Activated gamma-delta T cell (primary cell): ENCODE results near the gene ZCCHC17.
"Not testable (repeated sequence)": the region's sequence is repeated elsewhere in the genome, so short reads cannot be mapped to it uniquely, and the experiment has no call there.

Source experiments
- DNase-seq: peaks from one replicate; lab custom pipeline; 2025; lab: John Stamatoyannopoulos, UW
- total RNA-seq, 2 donors: gene quantifications; one replicate each; lab custom pipeline; 2026; lab: John Stamatoyannopoulos, UW

The ZCCHC17 gene, protein sequence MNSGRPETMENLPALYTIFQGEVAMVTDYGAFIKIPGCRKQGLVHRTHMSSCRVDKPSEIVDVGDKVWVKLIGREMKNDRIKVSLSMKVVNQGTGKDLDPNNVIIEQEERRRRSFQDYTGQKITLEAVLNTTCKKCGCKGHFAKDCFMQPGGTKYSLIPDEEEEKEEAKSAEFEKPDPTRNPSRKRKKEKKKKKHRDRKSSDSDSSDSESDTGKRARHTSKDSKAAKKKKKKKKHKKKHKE
- total RNA-seq = 26.8 to 32.8 reads per million in 2 donors

DNA sequence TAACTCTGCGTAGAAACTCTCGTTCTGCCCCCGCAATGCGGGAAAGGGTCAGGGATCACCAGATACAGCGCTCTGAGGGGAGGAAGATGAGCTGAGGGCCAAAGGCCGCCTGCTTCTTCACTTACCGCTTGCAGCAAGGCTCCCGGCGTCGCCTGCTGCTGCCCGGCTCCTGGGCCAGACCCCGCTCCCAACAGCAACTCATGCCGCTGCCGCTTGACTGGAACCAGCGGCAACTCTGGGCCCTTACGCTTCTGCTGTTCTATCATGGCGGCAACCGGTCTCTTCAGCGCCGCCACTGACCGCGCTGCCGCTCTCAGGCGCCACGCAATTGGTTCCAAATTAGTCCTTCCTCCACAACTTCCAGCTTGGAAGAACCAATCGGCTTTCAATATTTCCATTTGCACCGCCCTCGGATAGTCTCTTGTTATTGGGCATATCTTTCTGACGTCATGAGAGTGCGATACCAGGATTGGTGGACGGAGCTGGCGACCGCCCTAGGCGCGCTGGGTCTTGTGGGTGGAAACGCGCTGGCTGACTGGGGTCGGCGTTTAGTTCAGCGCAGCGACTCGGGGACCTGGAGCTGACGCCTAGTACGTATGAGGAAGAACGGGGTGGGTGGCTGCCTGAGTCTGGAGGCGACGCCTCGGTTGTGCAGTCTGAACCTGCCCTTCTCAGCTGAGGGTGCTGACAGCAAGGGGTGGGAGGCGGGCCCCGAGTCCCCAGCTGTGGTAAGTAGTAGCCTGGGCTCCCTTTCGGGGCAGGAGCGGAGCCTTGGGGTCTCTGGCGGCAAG lies at the start of gene ZCCHC17, which contains the start of gene SNRNP40:
ZCCHC17 (plus strand) TSS at position 547 of the 791 bp plus-strand sequence. CDS start 13,067 bp downstream, outside the sequence.
SNRNP40 (minus strand) TSS at position 303 of the 791 bp plus-strand sequence; CDS start at position 266, 37 bp downstream.
- peak; percentile 88 for DNase-seq

DNA sequence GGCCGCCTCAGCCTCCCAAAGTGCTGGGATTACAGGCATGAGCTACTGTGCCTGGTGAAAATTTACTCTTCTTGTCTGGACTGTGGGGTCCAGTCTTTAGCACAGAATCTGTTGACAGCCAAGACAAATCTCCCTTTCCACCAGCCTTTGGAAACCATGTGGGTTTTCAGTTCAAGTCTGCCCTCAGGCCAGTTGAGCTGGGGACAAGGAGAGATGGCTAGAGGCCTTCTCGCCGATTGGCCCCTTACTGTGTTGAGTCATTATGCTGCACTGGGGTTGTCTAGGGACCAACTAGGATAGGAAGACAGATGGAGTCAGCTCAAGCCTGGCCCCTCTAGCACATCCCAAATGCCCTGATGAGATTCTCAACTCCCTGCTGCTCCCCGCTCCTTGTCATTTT lies 48.6 kb upstream of the ZCCHC17 start:
- DNase-seq = no peak

DNA sequence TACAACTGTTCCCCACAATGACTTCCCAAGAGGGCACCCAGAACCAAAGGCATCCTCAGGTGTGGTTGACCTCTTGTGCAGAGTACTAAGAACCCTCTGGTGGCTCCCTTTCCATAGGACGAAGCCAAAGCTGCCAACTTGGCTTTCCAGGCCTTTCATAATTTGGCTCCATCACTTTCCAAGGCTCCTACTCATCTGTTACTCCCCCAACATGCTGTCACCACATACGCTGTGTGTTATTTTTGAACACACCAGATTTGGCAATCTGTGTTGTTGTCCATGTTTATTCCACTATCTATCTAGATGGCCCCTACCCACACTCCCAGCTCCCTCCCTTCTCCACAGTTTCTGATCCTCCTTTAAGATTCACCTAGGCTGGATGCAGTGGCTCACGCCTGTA lies 47.0 kb upstream of the ZCCHC17 start:
- DNase-seq = no peak

DNA sequence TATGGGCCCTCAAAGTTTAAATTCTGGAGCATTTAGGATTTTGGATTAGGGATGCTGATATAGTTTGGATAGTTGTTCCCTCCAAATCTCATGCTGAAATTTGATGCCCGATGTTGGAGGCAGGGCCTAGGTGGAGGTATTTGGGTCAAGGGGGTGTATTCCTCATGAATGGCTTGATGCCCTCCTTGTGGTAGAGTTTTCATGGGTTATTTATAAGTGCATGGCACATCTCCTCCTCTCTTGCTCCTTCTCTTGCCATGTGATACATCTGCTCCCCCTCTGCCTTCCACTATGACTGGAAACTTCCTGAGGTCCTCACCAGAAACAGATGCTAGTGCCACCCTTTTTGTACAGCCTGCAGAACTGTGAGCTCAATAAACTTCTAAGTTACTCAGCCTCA lies 39.6 kb upstream of the ZCCHC17 start:
- DNase-seq = no peak

DNA sequence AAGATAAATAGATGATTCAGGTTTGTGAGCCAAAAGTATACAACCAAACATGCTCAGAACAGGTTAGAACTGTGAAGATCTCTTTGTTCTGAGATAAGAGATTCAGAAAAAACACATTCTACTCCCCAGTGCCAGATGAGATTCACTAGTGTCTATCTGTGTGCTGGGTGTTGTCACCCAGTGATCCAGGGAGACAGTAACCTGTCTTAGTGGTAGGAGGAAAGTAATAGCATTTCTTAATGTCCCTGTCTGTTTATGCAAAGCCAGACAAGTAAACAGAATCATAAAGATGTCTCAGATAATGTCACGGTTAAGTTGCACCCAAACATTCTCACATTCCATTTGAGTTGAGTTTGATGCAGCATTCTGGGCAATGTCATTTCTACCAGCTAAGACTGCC lies 38.3 kb upstream of the ZCCHC17 start:
- no peak for DNase-seq

DNA sequence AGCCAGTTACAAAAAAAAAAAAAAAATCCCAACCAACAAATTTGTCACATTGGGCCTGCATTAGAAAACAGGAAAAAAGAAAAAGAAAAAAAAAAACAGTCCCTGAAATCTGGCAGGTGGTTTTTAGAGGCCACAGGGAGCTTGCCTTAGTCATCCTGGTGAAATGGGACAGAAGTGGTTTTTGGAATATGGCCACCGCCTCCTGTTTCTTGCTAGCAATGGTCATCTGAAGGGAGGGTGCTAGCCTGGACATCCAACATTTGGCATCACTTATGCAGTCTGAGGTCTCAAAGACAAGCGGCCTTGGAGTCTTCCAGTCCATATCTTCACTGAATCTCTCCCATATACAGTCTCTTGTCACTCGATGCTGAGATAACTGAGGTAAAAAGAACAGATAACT lies 37.1 kb upstream of the ZCCHC17 start:
- no peak for DNase-seq

DNA sequence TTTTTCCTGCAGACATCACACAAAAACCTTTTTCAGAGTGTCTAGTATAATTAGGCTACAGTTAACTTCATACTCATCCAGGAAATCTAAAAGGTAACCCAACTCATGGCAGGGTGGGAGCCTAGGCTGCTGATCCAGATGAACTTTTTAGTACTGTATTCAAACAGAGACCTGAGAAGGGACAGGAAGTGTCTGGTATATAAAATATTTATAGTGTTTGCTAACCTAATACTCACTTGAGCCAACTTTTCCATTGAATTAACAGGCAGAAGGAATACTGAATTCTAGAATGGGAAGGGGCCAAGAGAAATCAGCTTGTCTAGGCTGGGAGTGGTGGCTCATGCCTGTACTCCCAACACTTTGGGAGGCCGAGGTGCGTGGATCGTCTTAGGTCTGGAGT lies 34.9 kb upstream of the ZCCHC17 start:
- no peak for DNase-seq

DNA sequence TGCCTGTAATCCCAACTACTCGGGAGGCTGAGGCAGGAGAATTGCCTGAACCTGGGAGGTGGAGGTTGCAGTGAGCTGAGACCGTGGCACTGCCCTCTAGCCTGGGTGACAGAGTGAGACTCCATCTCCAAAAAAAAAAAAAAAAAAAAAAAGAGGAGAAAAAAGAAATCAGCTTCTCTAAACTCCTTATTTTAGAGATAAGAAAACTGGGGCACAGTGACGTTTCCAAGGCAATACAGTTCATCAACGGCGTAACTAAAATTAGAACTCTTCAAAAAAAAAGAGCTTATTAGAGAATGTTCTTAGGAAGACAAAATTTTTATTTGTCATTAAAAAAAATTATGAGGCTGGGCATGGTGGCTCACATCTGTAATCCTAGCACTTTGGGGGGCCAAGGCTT lies 34.4 kb upstream of the ZCCHC17 start:
- DNase-seq = not testable (repeated sequence)

DNA sequence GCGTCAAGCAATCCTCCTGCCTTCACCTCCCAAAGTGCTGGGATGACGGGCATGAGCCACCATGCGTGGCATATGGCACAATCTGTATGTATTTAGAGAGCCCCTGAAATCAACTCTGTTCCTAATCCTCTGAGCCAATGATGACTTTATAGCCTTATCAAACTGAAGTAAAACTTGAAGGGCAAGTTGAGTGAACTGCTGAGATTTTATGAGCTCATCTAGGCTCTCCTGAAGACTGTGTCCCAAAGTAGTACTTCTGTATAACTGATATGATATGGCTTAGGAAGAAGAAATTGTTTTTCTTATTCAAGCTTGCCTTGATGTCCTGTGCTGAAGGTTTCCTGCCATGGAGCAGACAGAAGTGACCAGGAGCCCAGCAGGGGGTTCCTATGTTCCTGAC lies 33.4 kb upstream of the ZCCHC17 start:
- no peak for DNase-seq

DNA sequence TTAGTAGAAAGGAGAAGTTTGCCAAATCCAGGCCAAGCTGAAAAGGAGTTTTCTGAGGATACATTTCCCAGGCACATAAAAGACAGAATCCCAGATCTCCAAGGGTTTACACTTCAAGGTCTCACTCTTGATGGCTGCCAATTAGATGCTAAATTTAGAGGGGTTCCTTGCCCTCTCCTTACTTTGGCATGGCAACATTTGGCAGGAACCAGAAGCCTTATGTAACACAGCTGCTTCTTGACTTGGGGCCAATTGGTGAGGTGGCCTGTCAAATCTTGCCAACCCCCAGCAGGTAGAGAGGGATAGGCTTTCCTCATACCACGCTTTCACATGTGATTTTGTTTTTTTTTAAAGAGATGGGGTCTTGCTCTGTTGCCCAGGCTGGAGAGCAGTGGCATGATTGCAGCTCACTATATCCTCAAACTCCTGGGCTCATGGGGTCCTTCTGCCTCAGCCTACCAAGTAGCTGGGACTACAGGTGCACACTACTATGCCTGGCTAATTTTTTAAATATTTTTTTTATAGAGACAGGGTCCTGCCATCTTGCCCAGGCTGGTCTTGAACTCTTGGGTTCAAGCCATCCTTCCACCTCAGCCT lies 31.9 kb upstream of the ZCCHC17 start:
- no peak for DNase-seq

DNA sequence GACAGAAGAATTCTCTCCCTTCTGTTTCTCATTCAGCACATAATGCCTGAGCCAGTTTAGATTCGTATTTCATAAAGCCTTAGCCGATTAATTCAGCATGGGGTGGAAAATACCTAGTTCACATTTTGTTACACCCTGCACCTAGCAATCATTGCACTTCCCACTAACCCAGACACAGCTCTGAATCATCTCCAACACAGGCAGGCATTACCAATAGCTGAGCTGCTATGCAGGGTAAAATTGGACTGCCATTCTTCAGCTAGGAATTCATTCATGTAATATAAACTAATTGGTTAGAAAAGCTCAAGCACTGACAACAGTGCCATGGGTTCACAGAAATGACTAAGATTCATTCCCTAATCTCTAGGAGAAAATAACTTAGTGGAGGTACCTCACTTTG lies 30.3 kb upstream of the ZCCHC17 start:
- no peak for DNase-seq

DNA sequence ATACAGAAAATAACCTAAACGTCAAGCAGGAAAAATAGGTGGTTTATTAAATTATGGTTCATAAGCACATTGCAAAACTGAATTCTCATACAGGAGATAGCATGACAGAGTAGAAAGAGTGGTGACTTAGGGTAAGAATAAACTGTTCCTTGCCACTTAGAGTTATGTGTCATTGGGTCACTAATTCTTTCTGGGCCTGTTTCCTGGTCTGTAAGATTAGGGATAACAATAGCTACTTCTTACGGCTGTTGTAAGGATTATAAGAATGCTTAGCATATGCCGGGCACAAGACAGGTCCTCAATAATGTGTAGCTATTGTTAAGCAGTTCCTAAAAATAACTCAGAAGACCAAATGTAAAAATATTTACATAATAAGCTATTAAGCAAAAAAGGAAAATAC lies 24.5 kb upstream of the ZCCHC17 start:
- no peak for DNase-seq

DNA sequence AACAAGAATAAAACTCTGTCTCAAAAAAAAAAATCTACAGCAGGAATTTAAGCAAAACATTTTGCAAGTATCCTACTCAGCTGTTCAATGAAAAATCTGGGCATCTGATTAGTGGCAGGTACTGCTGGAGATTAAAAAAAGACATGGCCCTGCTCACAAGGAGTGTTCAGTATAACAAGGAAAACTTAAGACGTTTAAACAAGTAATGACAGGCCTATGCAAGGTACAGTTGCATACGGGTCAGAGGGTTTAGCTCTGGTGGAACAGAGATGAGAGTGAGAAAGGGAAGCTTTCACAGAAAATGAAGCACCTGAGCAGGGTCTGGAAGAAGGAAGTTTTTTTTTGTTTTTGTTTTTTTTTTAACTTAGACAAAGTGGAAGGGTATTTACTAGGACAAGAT lies 23.2 kb upstream of the ZCCHC17 start:
- DNase-seq = no peak

DNA sequence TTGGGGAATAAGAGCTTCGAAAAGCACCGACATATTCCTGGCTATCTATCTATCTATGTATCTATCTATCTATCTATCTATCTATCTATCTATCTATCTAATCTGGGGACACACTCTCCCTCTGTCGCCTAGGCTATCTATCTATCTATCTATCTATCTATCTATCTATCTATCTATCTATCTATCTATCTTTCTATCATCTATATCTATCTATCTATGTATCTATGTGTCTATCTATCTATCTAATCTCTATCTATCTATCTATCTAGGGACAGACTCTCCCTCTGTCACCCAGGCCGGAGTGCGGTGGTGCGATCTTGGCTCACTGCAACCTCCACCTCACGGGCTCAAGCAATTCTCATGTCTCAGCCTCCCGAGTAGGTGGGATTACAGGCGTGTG lies 14.4 kb upstream of the ZCCHC17 start:
- not testable (repeated sequence) for DNase-seq

DNA sequence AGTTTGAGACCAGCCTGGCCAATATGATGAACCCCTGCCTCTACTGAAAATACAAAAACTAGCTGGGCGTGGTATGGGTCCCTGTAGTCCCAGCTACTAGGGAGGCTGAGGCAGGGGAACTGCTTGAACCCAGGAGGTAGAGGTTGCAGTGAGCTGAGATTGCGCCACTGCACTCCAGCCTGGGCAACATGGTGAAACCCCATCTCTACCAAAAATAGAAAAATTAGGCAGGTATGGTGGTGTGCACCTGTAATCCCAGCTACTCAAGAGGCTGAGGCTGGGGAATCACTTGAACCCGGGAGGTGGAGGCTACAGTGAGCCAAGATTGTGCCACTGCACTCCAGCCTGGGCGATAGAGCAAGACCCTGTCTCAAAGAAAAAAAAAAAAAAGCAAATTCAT lies 9.0 kb upstream of the ZCCHC17 start:
- not testable (repeated sequence) for DNase-seq

DNA sequence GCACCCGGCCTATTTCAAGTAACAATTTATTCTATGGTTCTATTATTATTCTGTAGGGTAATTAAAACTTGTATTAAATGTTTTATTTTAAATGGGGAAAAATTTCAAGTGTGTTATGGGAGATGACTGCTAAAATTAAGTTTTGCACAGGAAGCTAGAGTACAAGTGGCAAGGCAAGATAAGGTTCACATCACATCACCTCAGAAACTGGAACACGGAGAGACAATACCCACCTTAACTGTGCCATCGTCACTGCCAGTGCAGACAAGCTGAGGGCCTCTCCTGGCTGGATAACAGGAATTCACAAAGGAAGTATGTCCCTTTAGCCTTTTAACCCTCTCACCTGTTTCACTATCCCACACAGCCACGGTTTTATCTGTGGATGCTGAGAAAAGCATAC lies 7.8 kb upstream of the ZCCHC17 start:
- no peak for DNase-seq

DNA sequence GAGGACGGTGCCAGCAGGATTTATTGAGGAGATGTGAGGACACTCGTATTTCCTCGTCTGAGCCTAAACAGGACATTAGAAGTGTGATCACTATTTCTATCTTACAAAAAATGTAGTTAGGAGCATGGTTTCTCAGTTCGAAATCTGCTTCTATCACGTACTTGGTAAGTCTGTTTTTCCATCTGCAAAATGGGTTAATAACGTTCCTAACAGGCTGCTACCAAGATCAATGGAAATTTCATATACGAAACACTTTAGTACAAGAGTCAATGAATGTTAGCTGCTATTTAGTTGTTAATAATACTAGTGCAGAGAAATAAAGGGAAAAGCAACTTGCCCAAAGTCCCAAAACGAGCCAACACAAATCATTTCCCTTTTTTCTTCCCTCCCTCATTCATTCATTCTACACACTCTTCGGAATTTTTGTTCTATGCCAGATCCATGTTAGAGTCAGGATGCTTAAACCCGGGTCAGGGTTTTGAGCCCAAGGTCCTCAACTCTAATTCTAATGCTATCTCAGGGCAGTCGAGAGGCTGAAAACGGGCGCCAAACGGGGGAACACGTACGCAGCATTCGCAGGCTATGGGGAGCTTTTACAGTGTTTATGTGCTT lies 852 bp upstream of the ZCCHC17 start:
- no peak for DNase-seq

DNA sequence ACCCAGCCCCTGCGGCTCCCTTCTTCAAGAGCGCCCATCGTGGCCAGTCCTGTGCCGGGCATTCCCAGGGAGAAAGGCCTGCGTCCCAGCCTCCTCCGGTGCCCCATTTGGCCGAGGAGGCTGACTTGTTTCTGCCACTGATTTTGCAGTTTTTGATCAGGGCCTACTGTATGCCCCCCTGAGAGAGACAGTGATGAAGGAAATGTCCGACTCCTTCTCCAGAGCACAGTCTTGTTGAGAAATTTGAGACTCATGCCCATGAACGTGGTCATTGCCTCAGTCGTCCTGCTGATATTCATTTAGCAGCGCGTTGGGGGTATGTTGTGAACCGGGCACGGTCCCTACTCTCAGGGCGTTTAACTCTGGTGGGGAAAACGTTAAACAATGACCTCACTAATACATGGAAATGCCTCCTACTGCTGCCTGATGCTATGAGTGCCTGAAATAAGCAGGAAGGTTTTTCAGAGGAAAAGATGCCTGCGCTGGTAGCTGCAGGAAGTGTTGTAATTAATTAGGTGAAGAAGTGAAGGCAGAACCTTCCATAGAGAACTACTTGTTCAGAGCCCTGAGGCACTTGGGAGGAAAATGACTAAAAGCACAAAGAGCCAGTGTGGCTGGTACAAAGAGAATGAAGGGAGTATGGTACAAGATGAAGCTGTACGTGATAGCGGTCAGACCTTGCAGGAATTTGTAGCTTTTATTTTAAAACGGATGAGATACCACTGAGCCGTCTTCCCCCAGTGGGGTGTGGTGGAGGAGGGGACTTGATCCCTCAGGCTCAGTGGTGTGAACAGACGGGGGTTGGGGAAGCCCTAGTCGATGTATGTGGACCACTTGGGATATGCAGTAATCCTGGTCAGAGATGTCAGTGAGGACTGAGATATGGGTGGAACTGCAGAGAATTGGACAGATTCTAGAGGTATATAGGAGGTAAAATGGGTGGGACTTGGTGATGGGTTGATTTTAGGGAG lies 730 bp downstream of the ZCCHC17 start:
- no peak for DNase-seq

DNA sequence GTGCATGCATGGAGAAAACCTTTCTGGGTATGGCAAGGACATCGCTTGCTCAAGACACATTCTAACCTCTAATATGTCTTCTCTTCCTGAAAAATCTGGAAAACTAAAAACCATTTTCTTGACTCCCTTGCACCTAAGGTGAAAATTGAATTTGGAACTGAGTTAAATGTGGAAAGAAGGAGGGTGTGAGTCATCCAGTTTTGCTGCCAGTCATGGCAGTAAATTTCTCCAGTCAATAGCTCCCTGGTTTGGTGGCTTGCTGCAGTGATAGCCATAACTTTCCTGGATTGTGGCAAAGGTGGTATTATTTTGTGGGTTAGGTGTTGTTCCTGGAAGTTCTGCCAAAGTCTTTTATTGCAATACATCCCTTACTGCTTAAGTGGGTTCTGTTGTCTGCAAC lies 2.5 kb downstream of the ZCCHC17 start:
- DNase-seq = no peak

DNA sequence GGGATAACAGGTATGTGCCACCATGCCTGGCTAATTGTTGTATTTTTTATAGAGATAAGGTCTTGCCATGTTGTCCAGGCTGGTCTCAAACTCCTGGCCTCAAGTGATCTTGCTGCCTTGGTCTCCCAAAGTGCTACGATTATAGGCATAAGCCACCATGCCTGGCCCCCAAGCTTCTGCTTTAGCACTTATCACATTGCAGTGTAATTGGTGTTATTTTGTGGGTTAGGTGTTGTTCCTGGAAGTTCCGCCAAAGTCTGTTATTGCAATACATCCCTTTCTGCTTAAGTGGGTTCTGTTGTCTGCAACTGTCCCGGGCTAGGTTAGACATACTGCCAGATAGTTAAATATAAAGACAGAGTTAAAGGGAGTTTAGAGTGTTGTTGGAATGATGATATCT lies 3.4 kb downstream of the ZCCHC17 start:
- no peak for DNase-seq

DNA sequence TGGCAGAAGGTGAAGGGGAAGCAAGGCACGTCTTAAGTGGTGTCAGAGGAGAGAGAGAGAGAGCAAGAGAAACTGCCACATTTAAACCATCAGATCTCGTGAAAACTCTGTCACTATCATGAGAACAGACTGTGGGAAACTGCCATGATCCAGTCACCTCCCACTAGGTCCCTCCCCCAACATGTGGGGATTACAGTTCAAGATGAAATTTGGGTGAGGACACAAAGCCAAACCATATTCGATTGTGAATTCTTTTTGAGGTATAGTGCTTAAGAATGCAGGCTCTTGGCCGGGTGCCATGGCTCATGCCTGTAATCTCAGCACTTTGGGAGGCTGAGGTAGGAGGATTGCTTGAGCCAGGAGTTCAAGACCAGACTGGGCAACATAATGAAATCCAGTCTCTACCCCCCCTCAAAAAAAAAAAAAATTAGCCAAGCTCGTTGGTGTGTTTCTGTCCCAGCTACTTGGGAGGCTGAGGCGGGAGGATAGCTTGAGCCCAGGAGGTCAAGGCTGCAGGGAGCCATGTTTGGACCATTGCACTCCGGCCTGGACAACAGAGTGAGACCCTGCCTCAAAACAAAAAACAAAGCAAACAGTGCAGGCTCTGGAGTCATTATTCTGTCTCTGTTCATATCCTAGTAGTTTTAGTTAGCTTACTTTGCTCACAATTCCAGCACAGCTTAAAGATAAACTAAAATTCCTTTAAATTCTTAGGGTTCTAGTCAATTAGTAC lies 6.0 kb downstream of the ZCCHC17 start:
- DNase-seq = no peak
